Measurements from ENCODE around the gene KLHL40. TPM values are rescaled to one million over a fixed set of nuclear protein-coding genes. Genes with fewer than 3 reads are reported as not detected.

Gene KLHL40
- total RNA-seq, 4 donors from 2014 or later = 0.27 TPM; not detected in 3

DNA sequence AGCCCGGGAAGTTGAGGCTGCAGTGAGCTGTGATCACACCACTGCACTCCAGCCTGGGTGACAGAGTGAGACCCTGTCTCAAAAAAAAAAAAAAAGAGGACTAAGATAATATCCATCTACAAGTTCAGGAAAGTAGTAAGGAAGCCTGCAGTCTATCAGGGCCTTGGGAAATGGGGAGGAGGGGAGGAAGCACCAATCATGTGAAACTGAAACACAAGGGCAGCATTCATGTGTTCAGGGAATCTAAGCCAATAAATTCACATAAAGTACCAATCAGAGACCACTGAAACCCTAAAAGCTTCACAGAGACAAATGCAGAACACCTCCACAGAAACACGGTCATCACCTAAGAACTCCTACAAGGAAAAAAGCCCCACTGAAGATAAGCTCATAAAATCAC, 40.1 kb downstream of the KLHL40 start:
- intact Hi-C loops (cut with DNase I; ENCODE audit: low total_unique reads) (no loop called here), in situ Hi-C loops (cut with MboI; ENCODE audit: low pct_ligation_motif_present in 1 of 4, low pct_unique_long_range_greater_than_20kb in 1 of 4, low sequenced_read_pairs in 3 of 4) (no loop called here)
- H3K36me3 ChIP-seq = no peaks in the 10 kb centered on the region
- H3K4me3 ChIP-seq = no peak overlapping the region
- no peak for DNase-seq
- 71 to 77% methylated on average over 1 to 2 of the region's 2 CpGs for WGBS, 2 donors (ENCODE audit: low coverage in 1 of 2)
- H3K27ac ChIP-seq = no peak overlapping the region
- peaks cover 0 to 5% (median 0%) of the 10 kb centered on the region in 4 donors for H3K4me1 ChIP-seq
- H3K9me3 ChIP-seq = no peaks in the 10 kb centered on the region
- TF ChIP-seq POLR2AphosphoS5 (IDR thresholded peaks at IDR 0.05) (no peak), EP300 (IDR thresholded peaks at IDR 0.05; ENCODE audit: low read depth) (no peak), CTCF (IDR thresholded peaks at IDR 0.05) (no peak), POLR2A (IDR thresholded peaks at IDR 0.05) (no peak)
- no peaks in the 10 kb centered on the region for H3K27me3 ChIP-seq

- H3K4me1 ChIP-seq = peaks cover 0 to 5% (median 0%) of the 10 kb centered on the region in 4 donors
- DNase-seq = no peak
- H3K4me3 ChIP-seq = no peak overlapping the region
- no peaks in the 10 kb centered on the region for H3K36me3 ChIP-seq
- TF ChIP-seq POLR2A (IDR thresholded peaks at IDR 0.05) = no peak
- TF ChIP-seq CTCF (IDR thresholded peaks at IDR 0.05) = no peak
- no peak for TF ChIP-seq EP300 (IDR thresholded peaks at IDR 0.05; ENCODE audit: low read depth)
- no peak for TF ChIP-seq POLR2AphosphoS5 (IDR thresholded peaks at IDR 0.05)
- H3K27ac ChIP-seq = no peak overlapping the region
- in situ Hi-C loops (cut with MboI; ENCODE audit: low pct_ligation_motif_present in 1 of 4, low pct_unique_long_range_greater_than_20kb in 1 of 4, low sequenced_read_pairs in 3 of 4) (no loop called here), intact Hi-C loops (cut with DNase I; ENCODE audit: low total_unique reads) (no loop called here)
- H3K27me3 ChIP-seq = no peaks in the 10 kb centered on the region
- 30 to 40% methylated on average over 3 of the region's 3 CpGs for WGBS, 2 donors (ENCODE audit: low coverage in 1 of 2)
- H3K9me3 ChIP-seq = no peaks in the 10 kb centered on the region
Measured at GRCh38 chr3:42728056-42728455, 42.7 kb downstream of the KLHL40 start.

DNA sequence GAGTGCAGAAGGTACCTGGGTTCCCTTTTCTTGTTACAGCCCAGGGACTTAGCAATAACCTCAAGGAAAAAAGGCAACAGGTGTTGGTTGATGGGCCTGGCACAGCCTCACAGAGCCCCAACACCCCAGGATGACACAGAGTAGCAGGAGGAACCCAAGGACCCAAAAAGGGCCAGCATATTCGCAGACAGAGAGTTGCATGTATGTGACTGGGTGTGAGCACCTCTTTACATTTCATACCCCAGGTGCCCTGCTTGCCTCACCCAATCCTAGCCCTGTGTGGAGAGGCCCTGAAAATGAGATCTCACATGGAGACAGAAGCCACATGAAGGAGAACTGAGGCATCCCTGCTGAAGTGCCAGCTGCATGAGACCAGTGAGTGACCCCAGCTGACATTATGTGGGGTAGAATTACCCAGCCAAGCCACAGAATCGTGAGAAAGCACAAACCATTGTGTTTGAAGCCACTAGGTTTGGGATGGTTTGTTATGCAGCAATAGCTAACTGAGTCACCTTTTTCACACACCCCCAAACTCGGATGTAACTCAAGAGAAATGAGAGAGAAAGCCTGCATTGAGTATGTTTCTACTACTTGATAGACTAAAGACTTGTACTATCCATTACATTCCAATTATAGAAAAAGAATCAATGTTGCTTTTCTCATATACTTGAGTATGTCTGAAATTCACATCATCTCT, 43.5 kb downstream of the KLHL40 start:
- WGBS, 2 donors (ENCODE audit: low coverage in 1 of 2) = 83 to 93% methylated on average over 2 to 3 of the region's 3 CpGs

More for the DNA sequence above, 43.5 kb downstream of the KLHL40 start:
- in situ Hi-C loops (cut with MboI; ENCODE audit: low pct_ligation_motif_present in 1 of 4, low pct_unique_long_range_greater_than_20kb in 1 of 4, low sequenced_read_pairs in 3 of 4) (no loop called here), intact Hi-C loops (cut with DNase I; ENCODE audit: low total_unique reads) (no loop called here)
- peaks cover 0 to 5% (median 0%) of the 10 kb centered on the region in 4 donors for H3K4me1 ChIP-seq
- no peak for DNase-seq
- no peaks in the 10 kb centered on the region for H3K36me3 ChIP-seq
- no peak overlapping the region for H3K4me3 ChIP-seq
- TF ChIP-seq POLR2AphosphoS5 (IDR thresholded peaks at IDR 0.05) = no peak
- no peak for TF ChIP-seq CTCF (IDR thresholded peaks at IDR 0.05)
- no peak for TF ChIP-seq POLR2A (IDR thresholded peaks at IDR 0.05)
- no peak for TF ChIP-seq EP300 (IDR thresholded peaks at IDR 0.05; ENCODE audit: low read depth)
- H3K27me3 ChIP-seq = no peaks in the 10 kb centered on the region
- no peaks in the 10 kb centered on the region for H3K9me3 ChIP-seq
- H3K27ac ChIP-seq = no peak overlapping the region
